HEK293T (cell line): ENCODE measurements around the gene PSMB7.

Experiments used
- CTCF ChIA-PET: fragments of 350-600 bp; formaldehyde crosslinking; extraction: SDS; loops from one replicate; lab custom pipeline; 2021; ENCODE audit warnings: antibody characterized with exemption, inconsistent platforms; lab: Yijun Ruan, JAX
- POLR2A ChIA-PET: fragments of 350-600 bp; formaldehyde crosslinking; extraction: SDS; loops from one replicate; lab custom pipeline; 2020; ENCODE audit warnings: antibody characterized with exemption, inconsistent platforms; lab: Yijun Ruan, JAX
- DNase-seq: peaks from one replicate; pipeline ENCODE4 v3.0.0; 2012; ENCODE audit warnings: mixed read lengths; ENCODE audit errors: extremely low spot score
- ARNT ChIP-seq: fragments of 450-650 bp; IDR thresholded peaks from 2 replicates; pipeline ENCODE4 v1.6.1; 2017; ENCODE audit warnings: mild to moderate bottlenecking
- BHLHE40 ChIP-seq: fragments of 450-650 bp; IDR thresholded peaks from 2 replicates; pipeline ENCODE4 v1.6.1; 2016; ENCODE audit warnings: mild to moderate bottlenecking, moderate library complexity, borderline replicate concordance
- CTBP1 ChIP-seq: fragments of 450-650 bp; IDR thresholded peaks from 2 replicates; pipeline ENCODE4 v1.6.1; 2016; ENCODE audit warnings: borderline replicate concordance
- ELF4 ChIP-seq: fragments of 450-650 bp; IDR thresholded peaks from 2 replicates; pipeline ENCODE4 v1.6.1; 2017; ENCODE audit warnings: antibody characterized with exemption
- FOXA1 ChIP-seq: fragments of 450-650 bp; IDR thresholded peaks from 2 replicates; pipeline ENCODE4 v1.6.1; 2016; ENCODE audit warnings: mild to moderate bottlenecking
- FOXK2 ChIP-seq: fragments of 450-650 bp; IDR thresholded peaks from 2 replicates; pipeline ENCODE4 v1.6.1; 2016; ENCODE audit warnings: mild to moderate bottlenecking
- FOXM1 ChIP-seq: fragments of 450-650 bp; IDR thresholded peaks from 2 replicates; pipeline ENCODE4 v1.6.1; 2017; ENCODE audit warnings: mild to moderate bottlenecking, borderline replicate concordance
- HDGF ChIP-seq: fragments of 450-650 bp; IDR thresholded peaks from 2 replicates; pipeline ENCODE4 v1.6.1; 2017; ENCODE audit warnings: antibody characterized with exemption, borderline replicate concordance
- L3MBTL2 ChIP-seq: fragments of 450-650 bp; conservative IDR thresholded peaks from 2 replicates; pipeline ENCODE4 v1.6.1; 2016; ENCODE audit warnings: mild to moderate bottlenecking
- LEF1 ChIP-seq: fragments of 450-650 bp; IDR thresholded peaks from 2 replicates; pipeline ENCODE4 v1.6.1; 2017; ENCODE audit warnings: mild to moderate bottlenecking, borderline replicate concordance
- NFRKB ChIP-seq: fragments of 450-650 bp; IDR thresholded peaks from 2 replicates; pipeline ENCODE4 v1.6.1; 2016; ENCODE audit warnings: mild to moderate bottlenecking, moderate library complexity
- PKNOX1 ChIP-seq: fragments of 450-650 bp; IDR thresholded peaks from 2 replicates; pipeline ENCODE4 v1.6.1; 2016
- SP1 ChIP-seq: fragments of 450-650 bp; IDR thresholded peaks from 2 replicates; pipeline ENCODE4 v1.6.1; 2017
- SUZ12 ChIP-seq: fragments of 450-650 bp; IDR thresholded peaks from 2 replicates; pipeline ENCODE4 v1.6.1; 2016; ENCODE audit warnings: mild to moderate bottlenecking
- TARDBP ChIP-seq: fragments of 450-650 bp; IDR thresholded peaks from 2 replicates; pipeline ENCODE4 v1.6.1; 2016
- ZNF384 ChIP-seq: fragments of 450-650 bp; IDR thresholded peaks from 2 replicates; pipeline ENCODE4 v1.6.1; 2016

PSMB7 gene

GRCh38 chr9:124450241-124450924 is 35.1 kb upstream of the PSMB7 start, which contains the start of gene ADGRD2:
Gene ADGRD2, plus strand, starts transcription at chr9:124450451. Its CDS starts 1,216 bp downstream, at chr9:124451667.
- CTCF ChIA-PET: no interaction called here
- peak; percentile 73 for DNase-seq
- TF ChIP-seq ZNF384 (no peak), L3MBTL2 (0 out of 2 replicates have a peak, but pooled peaks have one; percentile 19), BHLHE40 (no peak)
- POLR2A ChIA-PET: no interaction called here

- DNase-seq: no peak
- TF ChIP-seq HDGF (no peak), L3MBTL2 (no peak), SUZ12 (no peak), ARNT (no peak), FOXK2 (no peak), PKNOX1 (no peak), FOXA1 (no peak), TARDBP (no peak), NFRKB (no peak), ZNF384 (no peak), BHLHE40 (no peak), SP1 (no peak), FOXM1 (no peak), LEF1 (no peak), ELF4 (no peak), CTBP1 (no peak)
- ChIA-PET CTCF (no interaction called here), POLR2A (no interaction called here)
Observed at GRCh38 chr9:124449381-124450151, 34.3 kb upstream of the PSMB7 start.

- no peak for DNase-seq
- ChIA-PET POLR2A (no interaction called here), CTCF (interaction anchor here (0.6 to 1.3 kb wide), 2 partner anchors 7 to 29 kb away, joined by 5 to 6 read pairs; no protein-coding TSS in a partner anchor)
- TF ChIP-seq LEF1 (no peak), SUZ12 (no peak), FOXM1 (no peak), NFRKB (no peak), FOXA1 (no peak), ZNF384 (no peak), L3MBTL2 (no peak), ARNT (no peak), PKNOX1 (no peak), ELF4 (no peak), CTBP1 (no peak), HDGF (no peak), SP1 (no peak), FOXK2 (no peak), BHLHE40 (no peak), TARDBP (no peak)
Observed at GRCh38 chr9:124448019-124448418, 32.8 kb upstream of the PSMB7 start.

DNA sequence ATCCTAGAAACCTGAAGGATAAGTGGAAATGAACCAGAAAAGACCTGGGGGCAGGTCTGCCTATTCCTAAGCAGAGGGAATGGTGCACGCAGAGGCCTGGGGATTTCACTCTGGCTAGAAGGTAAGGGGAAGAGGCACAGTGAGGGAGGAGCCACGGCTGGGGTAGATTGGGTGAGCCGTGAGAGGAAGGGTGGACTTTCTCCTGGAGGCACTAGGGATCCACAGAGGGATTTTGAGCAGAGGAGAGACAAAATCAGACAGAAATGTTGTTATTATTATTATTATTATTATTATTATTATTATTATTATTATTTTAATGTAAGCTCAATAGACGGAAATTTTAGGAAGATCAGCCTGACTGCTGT is 32.0 kb upstream of the PSMB7 start:
- POLR2A ChIA-PET: no interaction called here
- CTCF ChIA-PET: interaction anchor here (0.6 to 1.3 kb wide), 2 partner anchors 8 to 29 kb away, joined by 5 to 6 read pairs; no protein-coding TSS in a partner anchor

GRCh38 chr9:124444166-124444565 is 28.9 kb upstream of the PSMB7 start:
- POLR2A ChIA-PET: no interaction called here
- TF ChIP-seq CTBP1 (no peak), ELF4 (no peak), FOXA1 (no peak), TARDBP (no peak), SUZ12 (no peak), ARNT (no peak), FOXK2 (no peak), FOXM1 (no peak), ZNF384 (no peak), LEF1 (no peak), L3MBTL2 (no peak), PKNOX1 (no peak), SP1 (no peak), HDGF (no peak), NFRKB (no peak), BHLHE40 (no peak)
- CTCF ChIA-PET: no interaction called here
- no peak for DNase-seq

More for the DNA sequence above, 32.0 kb upstream of the PSMB7 start:
- TF ChIP-seq ZNF384 (no peak), L3MBTL2 (no peak), HDGF (no peak), TARDBP (no peak), NFRKB (no peak), PKNOX1 (no peak), FOXM1 (no peak), CTBP1 (no peak), SP1 (no peak), SUZ12 (no peak), FOXK2 (no peak), BHLHE40 (no peak), LEF1 (no peak), FOXA1 (no peak), ELF4 (no peak), ARNT (no peak)
- DNase-seq: no peak
